AG10803 (cell line): ENCODE results near the gene TES.

Experiments
- DNase-seq: peaks from one replicate; pipeline ENCODE4 v3.0.0; 2010; ENCODE audit warnings: low read depth
- H3K4me3 ChIP-seq: 2 replicates; pipeline ENCODE4 v1.5.1; 2011; ENCODE audit warnings: mild to moderate bottlenecking, low read length, control low read depth
- TF ChIP-seq, protein P1 (sequence below): conservative IDR thresholded peaks from 2 replicates; pipeline ENCODE4 v1.5.1; 2011; ENCODE audit warnings: mild to moderate bottlenecking, low read length, control low read depth, inconsistent platforms

The TES gene

GRCh38 chr7:116176226-116176625, 34.1 kb upstream of the TES start:
- DNase-seq: no peak

GRCh38 chr7:116177009-116177408, 33.3 kb upstream of the TES start:
- TF ChIP-seq, protein P1, sequence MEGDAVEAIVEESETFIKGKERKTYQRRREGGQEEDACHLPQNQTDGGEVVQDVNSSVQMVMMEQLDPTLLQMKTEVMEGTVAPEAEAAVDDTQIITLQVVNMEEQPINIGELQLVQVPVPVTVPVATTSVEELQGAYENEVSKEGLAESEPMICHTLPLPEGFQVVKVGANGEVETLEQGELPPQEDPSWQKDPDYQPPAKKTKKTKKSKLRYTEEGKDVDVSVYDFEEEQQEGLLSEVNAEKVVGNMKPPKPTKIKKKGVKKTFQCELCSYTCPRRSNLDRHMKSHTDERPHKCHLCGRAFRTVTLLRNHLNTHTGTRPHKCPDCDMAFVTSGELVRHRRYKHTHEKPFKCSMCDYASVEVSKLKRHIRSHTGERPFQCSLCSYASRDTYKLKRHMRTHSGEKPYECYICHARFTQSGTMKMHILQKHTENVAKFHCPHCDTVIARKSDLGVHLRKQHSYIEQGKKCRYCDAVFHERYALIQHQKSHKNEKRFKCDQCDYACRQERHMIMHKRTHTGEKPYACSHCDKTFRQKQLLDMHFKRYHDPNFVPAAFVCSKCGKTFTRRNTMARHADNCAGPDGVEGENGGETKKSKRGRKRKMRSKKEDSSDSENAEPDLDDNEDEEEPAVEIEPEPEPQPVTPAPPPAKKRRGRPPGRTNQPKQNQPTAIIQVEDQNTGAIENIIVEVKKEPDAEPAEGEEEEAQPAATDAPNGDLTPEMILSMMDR: no peak
- no peak overlapping the region for H3K4me3 ChIP-seq
- peak; percentile 78 for DNase-seq

More at GRCh38 chr7:116176226-116176625, 34.1 kb upstream of the TES start:
- TF ChIP-seq, protein P1: no peak
- no peak overlapping the region for H3K4me3 ChIP-seq

- TF ChIP-seq, protein P1: peak; percentile 88
- DNase-seq: peak; percentile 64
These were observed 30.0 kb upstream of the TES start for GRCh38 chr7:116180302-116180701.

GRCh38 chr7:116182023-116182422, 28.3 kb upstream of the TES start:
- no peak overlapping the region for H3K4me3 ChIP-seq
- TF ChIP-seq, protein P1: no peak
- DNase-seq: no peak

More at GRCh38 chr7:116180302-116180701, 30.0 kb upstream of the TES start:
- H3K4me3 ChIP-seq: no peak overlapping the region

- H3K4me3 ChIP-seq: no peak overlapping the region
- DNase-seq: no peak
- TF ChIP-seq, protein P1: no peak
These were observed 24.9 kb upstream of the TES start for GRCh38 chr7:116185450-116185849.

GRCh38 chr7:116185956-116186355, 24.4 kb upstream of the TES start:
- DNase-seq: no peak
- H3K4me3 ChIP-seq: no peak overlapping the region
- TF ChIP-seq, protein P1: no peak

GRCh38 chr7:116187400-116187799, 22.9 kb upstream of the TES start:
- DNase-seq: no peak
- TF ChIP-seq, protein P1: no peak
- H3K4me3 ChIP-seq: no peak overlapping the region
